Measurements from ENCODE around the gene ITGB5.
"Not testable (repeated sequence)": the region's sequence is repeated elsewhere in the genome, so short reads cannot be mapped to it uniquely, and the experiment has no call there.

The ITGB5 gene

DNA sequence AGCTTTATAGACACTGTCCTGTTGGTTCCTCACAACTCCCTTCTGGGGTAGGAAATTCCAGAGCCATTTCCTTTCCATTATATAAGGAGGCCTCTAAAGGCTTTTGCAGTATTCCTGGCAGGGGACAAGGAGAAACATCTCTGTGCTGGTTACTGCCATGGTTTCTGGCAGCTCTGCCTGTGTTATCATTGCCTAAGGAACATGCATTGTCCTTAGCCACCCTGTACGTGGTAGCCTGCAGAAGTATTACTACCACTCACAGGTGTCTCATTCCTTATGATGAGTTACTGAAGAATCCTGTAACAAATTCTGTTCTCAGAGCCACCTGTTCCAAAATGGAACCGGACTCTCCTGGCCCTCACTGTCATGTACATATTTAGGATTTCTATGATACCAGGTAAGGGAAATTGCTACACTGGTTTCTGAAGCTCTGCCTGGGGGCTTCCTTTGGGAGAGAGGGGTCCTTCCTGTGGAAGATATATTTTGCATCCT is 98.9 kb downstream of the ITGB5 start:
- no peak for DNase-seq (ENCODE audit: low spot score)

DNA sequence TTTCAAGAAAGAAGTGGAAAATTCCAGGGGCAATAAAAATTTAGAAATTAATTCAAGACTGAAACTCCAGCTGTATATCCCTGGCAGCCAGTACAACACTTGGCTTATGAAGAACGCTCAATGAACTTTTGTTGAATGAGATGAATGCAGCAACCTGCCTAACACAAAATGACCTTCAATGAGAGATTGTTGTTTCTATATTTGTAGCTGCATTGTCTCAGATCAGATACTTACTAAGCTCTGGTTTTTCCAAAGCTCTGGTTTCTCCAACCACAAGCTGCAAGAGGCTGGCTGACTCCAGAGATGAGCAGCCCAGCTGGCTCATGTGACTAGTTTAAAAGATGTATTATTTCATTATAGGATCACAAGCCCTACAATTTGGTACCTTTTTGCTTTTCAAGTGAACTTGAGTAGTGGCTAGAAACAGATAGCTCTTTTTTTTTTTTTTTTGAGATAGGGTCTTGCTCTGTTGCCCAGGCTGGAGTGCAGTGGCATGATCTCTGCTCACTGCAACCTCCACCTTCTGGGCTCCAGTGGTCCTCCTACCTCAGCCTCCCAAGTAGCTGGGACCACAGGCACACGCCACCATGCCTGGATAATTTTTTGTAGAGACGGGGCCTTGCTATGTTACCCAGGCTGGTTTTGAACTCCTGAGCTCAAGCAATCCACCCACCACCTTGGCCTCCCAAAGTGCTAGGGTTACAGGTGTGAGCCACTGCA is 99.5 kb downstream of the ITGB5 start:
- DNase-seq (ENCODE audit: low spot score) = no peak

- DNase-seq (ENCODE audit: low spot score) = no peak
Observed at GRCh38 chr3:124786511-124787241, 100.5 kb downstream of the ITGB5 start.

DNA sequence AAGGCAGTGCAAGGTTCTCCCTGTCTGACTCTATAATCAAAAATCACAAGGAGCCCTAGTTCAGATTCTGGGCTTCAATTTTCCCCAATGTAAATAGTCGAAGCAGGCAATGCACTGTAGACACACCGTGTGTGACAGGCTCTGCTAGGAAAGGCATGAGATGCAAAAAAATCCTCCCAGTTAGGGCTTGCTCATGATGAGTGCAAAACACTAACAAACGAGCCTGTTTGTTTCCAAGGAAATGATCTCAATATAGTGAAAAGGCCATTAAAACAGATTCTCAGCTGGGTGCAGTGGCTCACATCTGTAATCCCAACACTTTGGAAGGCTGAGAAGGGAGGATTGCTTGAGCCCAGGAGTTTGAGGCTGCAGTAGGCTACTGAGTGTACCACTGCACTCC is 101.2 kb downstream of the ITGB5 start:
- DNase-seq (ENCODE audit: low spot score) = no peak

GRCh38 chr3:124784686-124785382 is 102.3 kb downstream of the ITGB5 start:
- no peak for DNase-seq (ENCODE audit: low spot score)

DNA sequence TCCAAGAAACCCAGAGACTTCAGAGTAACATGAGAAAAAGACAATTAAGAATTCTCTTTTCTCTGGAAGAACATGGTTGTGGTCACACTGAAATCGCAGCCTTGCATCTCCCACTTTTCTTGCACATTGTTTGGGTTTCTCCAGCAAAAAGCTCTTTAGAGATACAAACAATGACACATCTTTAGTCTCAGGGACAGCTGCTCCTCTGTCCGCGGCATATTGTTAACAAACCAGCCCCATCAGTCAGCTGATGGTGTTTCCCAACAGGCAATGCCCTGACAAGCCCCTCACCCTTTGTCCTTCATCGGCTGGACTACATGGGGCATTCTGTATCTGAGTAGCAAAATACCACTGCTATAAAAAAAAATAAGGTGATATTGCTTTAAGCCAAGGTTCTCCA is 103.5 kb downstream of the ITGB5 start:
- no peak for DNase-seq (ENCODE audit: low spot score)

GRCh38 chr3:124782377-124782712 is 104.8 kb downstream of the ITGB5 start:
- not testable (repeated sequence) for DNase-seq (ENCODE audit: low spot score)

- no peak for DNase-seq (ENCODE audit: low spot score)
Observed at GRCh38 chr3:124781476-124782376, 105.4 kb downstream of the ITGB5 start.

- DNase-seq (ENCODE audit: low spot score) = no peak
Observed at GRCh38 chr3:124780761-124781475, 106.2 kb downstream of the ITGB5 start.

GRCh38 chr3:124780356-124780755 is 106.8 kb downstream of the ITGB5 start:
- no peak for DNase-seq (ENCODE audit: low spot score)

- no peak for DNase-seq (ENCODE audit: low spot score)
Observed at GRCh38 chr3:124779751-124780191, 107.4 kb downstream of the ITGB5 start.

DNA sequence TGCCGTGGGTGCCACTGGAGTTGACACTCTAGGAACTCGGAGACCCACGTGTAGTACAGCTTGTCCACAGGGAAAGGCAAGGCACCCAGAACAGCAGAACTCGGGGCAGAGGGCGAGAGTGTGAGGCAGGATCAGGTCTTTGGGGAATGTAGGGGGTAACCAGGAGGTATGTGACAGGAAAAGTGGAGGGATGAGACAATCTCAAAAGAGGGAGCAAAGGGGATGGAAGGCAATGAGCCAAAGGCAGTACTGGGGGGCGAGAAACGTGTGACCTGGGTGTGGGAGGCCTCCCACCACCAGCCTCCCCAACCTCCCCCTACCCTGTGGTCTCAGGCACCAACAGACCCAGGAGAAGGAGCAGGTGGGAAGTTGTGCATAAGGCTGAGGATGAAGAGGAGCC is 108.0 kb downstream of the ITGB5 start:
- DNase-seq (ENCODE audit: low spot score) = no peak

- DNase-seq (ENCODE audit: low spot score) = no peak
Observed at GRCh38 chr3:124777762-124778470, 109.2 kb downstream of the ITGB5 start.

- no peak for DNase-seq (ENCODE audit: low spot score)
Observed at GRCh38 chr3:124776856-124777255, 110.3 kb downstream of the ITGB5 start.

GRCh38 chr3:124775877-124776276 is 111.3 kb downstream of the ITGB5 start:
- DNase-seq (ENCODE audit: low spot score) = no peak

DNA sequence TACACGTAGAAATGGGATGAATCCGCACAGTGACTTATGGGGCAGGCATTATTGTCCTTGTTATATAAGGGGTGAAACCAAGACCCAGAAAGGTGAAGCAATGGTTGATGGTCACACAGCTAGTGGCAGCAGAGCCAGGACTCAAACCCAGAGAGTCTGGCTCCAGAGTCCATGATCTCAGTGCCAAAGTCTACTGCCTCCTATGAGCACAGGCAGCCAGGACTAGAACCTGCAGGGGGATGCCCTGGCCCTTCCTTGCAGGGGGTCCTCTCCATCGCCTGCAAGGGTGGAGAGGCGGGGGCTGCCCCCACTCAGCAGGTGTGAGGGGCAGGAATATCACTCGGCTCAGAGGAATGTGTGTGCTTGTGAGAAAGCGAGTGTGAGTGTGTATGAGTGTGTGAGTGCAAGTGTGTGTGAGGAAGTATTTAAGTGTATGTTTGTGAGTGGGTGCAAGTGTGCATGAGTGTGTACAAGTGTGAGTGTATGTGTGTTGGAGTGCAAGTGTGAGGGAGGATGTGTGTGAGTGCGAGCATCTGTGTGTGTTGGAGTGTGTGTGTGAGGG is 112.2 kb downstream of the ITGB5 start:
- no peak for DNase-seq (ENCODE audit: low spot score)

DNA sequence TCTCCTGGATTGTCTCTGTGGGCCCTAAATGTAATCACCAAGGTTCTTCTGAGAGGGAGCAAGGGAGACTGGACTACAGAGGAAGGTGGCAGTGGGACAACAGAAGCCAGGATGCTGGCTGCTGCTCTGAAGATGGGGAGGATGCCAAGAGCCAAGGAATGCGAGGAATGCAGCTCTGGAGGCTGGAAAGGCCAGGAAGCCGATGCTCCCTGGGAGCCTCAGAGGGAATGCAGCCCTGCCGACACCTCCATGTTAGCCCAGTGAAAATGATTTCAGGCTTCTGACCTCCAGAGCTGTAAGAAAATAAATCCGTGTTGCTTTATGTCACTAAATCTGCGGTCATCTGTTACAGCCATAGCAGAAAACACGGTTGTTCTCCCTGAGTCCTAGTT is 112.8 kb downstream of the ITGB5 start:
- no peak for DNase-seq (ENCODE audit: low spot score)

DNA sequence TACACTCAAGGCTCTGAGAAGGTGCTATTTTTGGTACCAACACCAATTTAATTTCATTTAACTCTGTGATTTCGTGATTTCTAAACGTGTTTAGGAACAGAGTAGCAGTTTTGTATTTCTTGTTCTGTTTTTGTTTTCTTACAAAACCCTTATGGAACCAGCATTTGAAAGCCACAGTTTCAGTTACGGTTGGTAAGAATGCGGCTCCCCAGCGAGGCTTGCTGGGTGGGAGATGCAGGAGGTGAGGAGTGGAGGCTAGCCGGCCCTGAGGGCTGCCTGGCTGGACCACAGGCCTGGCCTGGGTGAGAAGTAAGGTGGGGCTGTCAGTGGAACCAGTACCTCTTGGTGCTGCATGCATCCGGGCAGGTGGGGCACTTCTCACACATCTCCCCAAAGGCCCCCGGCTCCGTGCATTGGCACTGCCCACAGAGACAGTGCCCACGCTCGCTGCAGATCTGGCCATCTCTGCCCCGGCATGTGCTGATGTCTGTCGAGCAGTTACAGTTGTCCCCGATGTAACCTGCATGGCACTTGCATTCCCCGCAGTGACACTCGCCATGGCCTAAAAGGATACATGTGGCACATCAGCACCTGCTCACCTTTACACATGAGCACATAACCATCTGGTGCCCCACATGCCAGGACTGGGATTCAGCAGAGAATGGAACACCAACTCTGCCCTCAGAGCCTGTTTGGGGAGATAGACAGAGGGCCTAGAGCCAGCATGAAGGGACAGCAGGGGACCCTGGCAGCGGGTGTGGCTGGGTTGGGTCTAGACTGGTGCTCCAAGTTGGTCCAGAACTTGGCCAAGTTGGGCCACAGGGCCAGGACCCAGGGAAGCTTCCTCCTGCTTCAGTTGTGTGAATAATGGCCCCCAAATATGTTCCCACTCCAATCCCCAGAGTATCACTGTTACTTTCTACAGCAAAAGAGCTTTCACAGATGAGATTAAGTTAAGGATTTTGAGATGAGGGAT is 113.5 kb downstream of the ITGB5 start:
- DNase-seq (ENCODE audit: low spot score) = no peak

Data from kidney capillary endothelial cell (primary cell).